H9 (cell line): Measurements from ENCODE around the gene CAMTA1. TPM values are rescaled to one million over a fixed set of nuclear protein-coding genes. Genes with fewer than 3 reads are reported as not detected.

Experiments used
- DNase-seq: peaks from one replicate; pipeline ENCODE4 v3.0.0-alpha.2; 2017
- H2AFZ ChIP-seq: one replicate; pipeline ENCODE4 v1.6.1; 2013; ENCODE audit warnings: mild to moderate bottlenecking, low read length, control low read depth, moderate library complexity
- H2AK5ac ChIP-seq: 2 replicates; pipeline ENCODE4 v1.6.1; 2013; ENCODE audit warnings: low read length, control low read depth, mixed read lengths; ENCODE audit not compliant: insufficient read length
- H2BK120ac ChIP-seq: one replicate; pipeline ENCODE4 v1.6.1; 2013; ENCODE audit warnings: low read depth, mild to moderate bottlenecking, low read length, control low read depth, inconsistent platforms; ENCODE audit not compliant: poor library complexity, severe bottlenecking
- H2BK12ac ChIP-seq: 2 replicates; pipeline ENCODE4 v1.6.1; 2013; ENCODE audit warnings: low read length, control low read depth, mixed read lengths, low read depth; ENCODE audit not compliant: insufficient read length
- H2BK15ac ChIP-seq: 2 replicates; pipeline ENCODE4 v1.6.1; 2013; ENCODE audit warnings: low read depth, low read length, control low read depth
- H2BK20ac ChIP-seq: one replicate; pipeline ENCODE4 v1.6.1; 2013; ENCODE audit warnings: low read depth, mild to moderate bottlenecking, low read length, control low read depth, inconsistent platforms; ENCODE audit not compliant: poor library complexity, severe bottlenecking
- H2BK5ac ChIP-seq: 2 replicates; pipeline ENCODE4 v1.6.1; 2013; ENCODE audit warnings: low read length, control low read depth, mixed read lengths; ENCODE audit not compliant: insufficient read length
- H3K14ac ChIP-seq: 2 replicates; pipeline ENCODE4 v1.6.1; 2013; ENCODE audit warnings: low read length, control low read depth; ENCODE audit not compliant: insufficient read depth
- H3K18ac ChIP-seq: 2 replicates; pipeline ENCODE4 v1.6.1; 2013; ENCODE audit warnings: low read depth, mild to moderate bottlenecking, mixed read lengths, low read length, control low read depth; ENCODE audit not compliant: insufficient read length
- H3K23ac ChIP-seq: 2 replicates; pipeline ENCODE4 v1.6.1; 2013; ENCODE audit warnings: low read length, control low read depth, mixed read lengths, low read depth; ENCODE audit not compliant: insufficient read length
- H3K23me2 ChIP-seq: 2 replicates; pipeline ENCODE4 v1.6.1; 2013; ENCODE audit warnings: low read depth, mild to moderate bottlenecking, mixed read lengths, low read length, control low read depth; ENCODE audit not compliant: insufficient read length, poor library complexity, severe bottlenecking
- H3K27ac ChIP-seq: 2 replicates; pipeline ENCODE4 v1.5.1; 2013; ENCODE audit warnings: low read length, control low read depth, mixed read lengths, low read depth; ENCODE audit not compliant: insufficient read length
- H3K27me3 ChIP-seq: 2 replicates; pipeline ENCODE4 v1.6.1; 2013; ENCODE audit warnings: low read length, control low read depth, inconsistent platforms; ENCODE audit not compliant: insufficient read depth
- H3K4ac ChIP-seq: 2 replicates; pipeline ENCODE4 v1.6.1; 2013; ENCODE audit warnings: low read depth, mild to moderate bottlenecking, control low read depth, inconsistent platforms, low read length, moderate library complexity
- H3K4me1 ChIP-seq: 2 replicates; pipeline ENCODE4 v1.6.1; 2013; ENCODE audit warnings: low read length, control low read depth, inconsistent platforms; ENCODE audit not compliant: insufficient read depth
- H3K4me2 ChIP-seq: 2 replicates; pipeline ENCODE4 v1.6.1; 2013; ENCODE audit warnings: low read length, control low read depth, mixed read lengths; ENCODE audit not compliant: insufficient read length, insufficient read depth
- H3K56ac ChIP-seq: 2 replicates; pipeline ENCODE4 v1.6.1; 2013; ENCODE audit warnings: low read depth, mild to moderate bottlenecking, mixed read lengths, low read length, control low read depth; ENCODE audit not compliant: insufficient read length
- H3K79me1 ChIP-seq: 2 replicates; pipeline ENCODE4 v1.6.1; 2013; ENCODE audit warnings: low read depth, mild to moderate bottlenecking, moderate library complexity, low read length, control low read depth, inconsistent platforms; ENCODE audit not compliant: insufficient read depth, poor library complexity, severe bottlenecking
- H3K79me2 ChIP-seq: 2 replicates; pipeline ENCODE4 v1.6.1; 2013; ENCODE audit warnings: low read length, control low read depth, inconsistent platforms; ENCODE audit not compliant: insufficient read depth
- H3K9ac ChIP-seq: 2 replicates; pipeline ENCODE4 v1.6.1; 2013; ENCODE audit warnings: low read length, control low read depth, mixed read lengths; ENCODE audit not compliant: insufficient read length; ENCODE audit errors: extremely low read depth
- H3K9me3 ChIP-seq: one replicate; pipeline ENCODE4 v1.6.1; 2013; ENCODE audit warnings: low read depth, low read length, inconsistent platforms; ENCODE audit not compliant: control insufficient read depth
- H3T11ph ChIP-seq: one replicate; pipeline ENCODE4 v1.6.1; 2013; ENCODE audit warnings: mild to moderate bottlenecking, low read length, control low read depth, inconsistent platforms
- H4K20me1 ChIP-seq: one replicate; pipeline ENCODE4 v1.6.1; 2013; ENCODE audit not compliant: control insufficient read depth, insufficient read length, insufficient read depth
- H4K5ac ChIP-seq: 2 replicates; pipeline ENCODE4 v1.6.1; 2013; ENCODE audit warnings: low read depth, mild to moderate bottlenecking, mixed read lengths, low read length, control low read depth; ENCODE audit not compliant: insufficient read length
- H4K8ac ChIP-seq: replicated peaks from 2 replicates; pipeline ENCODE4 v1.6.1; 2013; ENCODE audit warnings: low read length, control low read depth, mixed read lengths, low read depth; ENCODE audit not compliant: insufficient read length
- H4K91ac ChIP-seq: 2 replicates; pipeline ENCODE4 v1.6.1; 2013; ENCODE audit warnings: low read depth, mild to moderate bottlenecking, moderate library complexity, mixed read lengths, low read length, control low read depth; ENCODE audit not compliant: insufficient read length
- H3K27ac Mint-ChIP-seq, 3 experiments: 2 replicates in 2 of 3; 3 replicates in 1 of 3; pipeline ENCODE4 v1.8.0; 2020 to 2021; ENCODE audit warnings: mixed read lengths in 3 of 3, mild to moderate bottlenecking in 1 of 3, moderate library complexity in 1 of 3
- H3K27me3 Mint-ChIP-seq: 2 replicates; pipeline ENCODE4 v1.8.0; 2021; ENCODE audit warnings: low read depth, mild to moderate bottlenecking, moderate library complexity, mixed read lengths
- H3K36me3 Mint-ChIP-seq, 3 experiments: 2 replicates in 2 of 3; 3 replicates in 1 of 3; pipeline ENCODE4 v1.8.0; 2020 to 2021; ENCODE audit warnings: low read depth in 3 of 3, mixed read lengths in 3 of 3; ENCODE audit not compliant: insufficient read depth in 1 of 3
- H3K4me1 Mint-ChIP-seq, 2 experiments: 2 replicates each; pipeline ENCODE4 v1.8.0; 2020; ENCODE audit warnings: mixed read lengths in 2 of 2
- H3K4me3 Mint-ChIP-seq, 2 experiments: 2 replicates in 1 of 2; 3 replicates in 1 of 2; pipeline ENCODE4 v1.8.0; 2020 to 2021; ENCODE audit warnings: mild to moderate bottlenecking in 2 of 2, mixed read lengths in 2 of 2, moderate library complexity in 1 of 2
- H3K9me3 Mint-ChIP-seq, 2 experiments: 2 replicates in 1 of 2; 3 replicates in 1 of 2; pipeline ENCODE4 v1.8.0; 2020; ENCODE audit warnings: mild to moderate bottlenecking in 2 of 2, mixed read lengths in 2 of 2, moderate library complexity in 1 of 2
- WGBS: extraction: QIAGEN DNeasy Blood & Tissue Kit; methylation state at CpG from one replicate; pipeline ENCODE4 v1.1.7; 2013; ENCODE audit warnings: missing lambda C conversion rate, low lambda C conversion rate, mixed read lengths; ENCODE audit not compliant: insufficient read length; ENCODE audit errors: extremely low coverage; 5-methylcytosine and 5-hydroxymethylcytosine counted together
- total RNA-seq: library from RNA; stranded (reverse); gene quantifications from 2 replicates; pipeline ENCODE4 v1.2.1, GENCODE V29; 2021
- TF ChIP-seq, protein P1 (sequence below): fragments of 200-600 bp; sonication (generic); conservative IDR thresholded peaks from 3 replicates; pipeline ENCODE4 v1.8.0; 2021; ENCODE audit warnings: antibody characterized with exemption, mild to moderate bottlenecking

CAMTA1 gene
- total RNA-seq, 1 experiment from 2014 or later: 115 TPM

DNA sequence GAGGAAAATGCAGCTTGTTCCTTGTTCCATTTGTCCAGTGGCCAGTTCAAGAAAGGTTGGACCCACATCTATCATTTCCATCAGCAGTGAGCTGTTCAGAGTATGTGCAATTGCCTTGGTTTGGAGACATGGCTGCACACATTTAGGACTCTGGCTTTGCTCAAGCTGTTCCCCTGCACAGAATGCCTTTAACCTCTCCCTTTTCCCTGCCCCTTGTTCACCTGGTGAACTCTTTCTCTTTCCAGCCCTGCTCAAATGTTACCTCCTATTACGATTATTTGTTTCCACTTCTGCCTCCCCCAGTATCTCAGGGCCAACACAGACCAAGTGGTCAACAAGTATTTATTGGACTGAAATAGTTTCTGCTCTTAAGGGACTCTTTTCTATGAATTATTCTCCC, 385.9 kb downstream of the CAMTA1 start:
- no peaks in the 10 kb centered on the region for H3K79me2 ChIP-seq
- no peak overlapping the region for H2BK12ac ChIP-seq
- H3K9ac ChIP-seq: no peak overlapping the region
- no peak overlapping the region for H2BK120ac ChIP-seq
- no peaks in the 10 kb centered on the region for H3K9me3 ChIP-seq
- H2BK5ac ChIP-seq: no peak overlapping the region
- no peak overlapping the region for H4K5ac ChIP-seq
- no peak overlapping the region for H3K4ac ChIP-seq
- H3K36me3 Mint-ChIP-seq: no peaks in the 10 kb centered on the region
- TF ChIP-seq, protein P1, sequence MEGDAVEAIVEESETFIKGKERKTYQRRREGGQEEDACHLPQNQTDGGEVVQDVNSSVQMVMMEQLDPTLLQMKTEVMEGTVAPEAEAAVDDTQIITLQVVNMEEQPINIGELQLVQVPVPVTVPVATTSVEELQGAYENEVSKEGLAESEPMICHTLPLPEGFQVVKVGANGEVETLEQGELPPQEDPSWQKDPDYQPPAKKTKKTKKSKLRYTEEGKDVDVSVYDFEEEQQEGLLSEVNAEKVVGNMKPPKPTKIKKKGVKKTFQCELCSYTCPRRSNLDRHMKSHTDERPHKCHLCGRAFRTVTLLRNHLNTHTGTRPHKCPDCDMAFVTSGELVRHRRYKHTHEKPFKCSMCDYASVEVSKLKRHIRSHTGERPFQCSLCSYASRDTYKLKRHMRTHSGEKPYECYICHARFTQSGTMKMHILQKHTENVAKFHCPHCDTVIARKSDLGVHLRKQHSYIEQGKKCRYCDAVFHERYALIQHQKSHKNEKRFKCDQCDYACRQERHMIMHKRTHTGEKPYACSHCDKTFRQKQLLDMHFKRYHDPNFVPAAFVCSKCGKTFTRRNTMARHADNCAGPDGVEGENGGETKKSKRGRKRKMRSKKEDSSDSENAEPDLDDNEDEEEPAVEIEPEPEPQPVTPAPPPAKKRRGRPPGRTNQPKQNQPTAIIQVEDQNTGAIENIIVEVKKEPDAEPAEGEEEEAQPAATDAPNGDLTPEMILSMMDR: no peak
- no peaks in the 10 kb centered on the region for H3K4me1 ChIP-seq
- H3K56ac ChIP-seq: no peak overlapping the region
- H3K27me3 ChIP-seq: no peaks in the 10 kb centered on the region
- H3K4me2 ChIP-seq: no peak overlapping the region
- H4K20me1 ChIP-seq: no peaks in the 10 kb centered on the region
- no peak overlapping the region for H2AK5ac ChIP-seq
- H3K27ac ChIP-seq: no peak overlapping the region
- H3K27me3 Mint-ChIP-seq: peaks cover 2% of the 10 kb centered on the region
- no peak for DNase-seq
- H3K18ac ChIP-seq: no peak overlapping the region
- no peak overlapping the region for H2BK15ac ChIP-seq
- H3K79me1 ChIP-seq: no peaks in the 10 kb centered on the region
- H4K91ac ChIP-seq: no peak overlapping the region
- H3T11ph ChIP-seq: no peak overlapping the region
- H3K14ac ChIP-seq: no peak overlapping the region
- H2BK20ac ChIP-seq: no peak overlapping the region
- H3K4me1 Mint-ChIP-seq: peaks cover 0 to 3% of the 10 kb centered on the region in 2 experiments; a peak in 1 of 4 replicates
- no peaks in the 10 kb centered on the region for H3K23me2 ChIP-seq
- H3K4me3 Mint-ChIP-seq: no peak overlapping the region
- no CpG with 5 or more reads among the region's 1 CpG for WGBS
- no peak overlapping the region for H3K23ac ChIP-seq
- no peak overlapping the region for H3K27ac Mint-ChIP-seq
- no peak overlapping the region for H4K8ac ChIP-seq
- no peak overlapping the region for H2AFZ ChIP-seq
- no peaks in the 10 kb centered on the region for H3K9me3 Mint-ChIP-seq
